DMS79 treated with DMSO at 0.1 percent for 48 hours (cell line): ENCODE results near the gene B4GALT5.
"Not testable (repeated sequence)": the region's sequence is repeated elsewhere in the genome, so short reads cannot be mapped to it uniquely, and the experiment has no call there.

Experiments
- DNase-seq: peaks from one replicate; lab custom pipeline; 2025; lab: John Stamatoyannopoulos, UW

Gene B4GALT5

DNA sequence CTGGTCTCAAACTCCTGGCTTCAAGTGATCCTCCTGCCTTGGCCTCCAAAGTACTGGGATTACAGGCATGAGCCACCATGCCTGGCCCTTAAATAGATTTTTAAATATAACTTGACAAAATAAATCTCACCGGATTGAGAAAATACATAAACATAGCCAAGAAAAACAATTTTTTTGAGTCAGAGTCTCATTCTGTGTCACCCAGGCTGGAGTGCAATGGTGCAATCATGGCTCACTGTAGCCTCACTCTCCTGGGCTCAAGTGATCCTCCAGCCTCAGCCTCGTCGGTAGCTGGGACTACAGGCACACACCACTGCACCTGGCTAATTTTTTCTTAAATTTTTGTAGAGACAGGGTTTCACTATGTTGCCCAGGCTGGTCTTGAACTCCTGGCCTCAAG, 85.4 kb downstream of the B4GALT5 start:
- DNase-seq, result not testable (repeated sequence)

DNA sequence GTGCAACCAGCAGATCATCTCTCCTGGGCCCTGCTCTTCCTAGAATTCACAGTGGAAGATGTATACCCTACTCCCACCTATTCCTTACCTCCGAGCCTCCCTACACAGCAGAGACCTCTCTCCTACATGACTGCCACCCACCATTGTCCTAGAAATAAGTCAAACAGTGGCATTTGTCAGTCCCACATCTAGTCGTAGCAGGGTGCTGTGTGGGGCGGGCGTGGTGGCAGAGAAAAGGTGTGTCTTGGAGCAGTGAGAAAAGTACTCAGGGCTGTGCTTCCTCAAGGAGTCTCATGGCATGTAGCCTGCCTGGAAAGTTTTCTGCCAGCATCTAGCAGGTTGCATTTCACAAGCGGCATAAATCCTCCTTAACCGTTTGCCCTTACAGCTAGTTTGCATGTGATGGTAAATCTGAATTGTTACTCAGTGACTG, 86.3 kb downstream of the B4GALT5 start:
- DNase-seq, result no peak

DNA sequence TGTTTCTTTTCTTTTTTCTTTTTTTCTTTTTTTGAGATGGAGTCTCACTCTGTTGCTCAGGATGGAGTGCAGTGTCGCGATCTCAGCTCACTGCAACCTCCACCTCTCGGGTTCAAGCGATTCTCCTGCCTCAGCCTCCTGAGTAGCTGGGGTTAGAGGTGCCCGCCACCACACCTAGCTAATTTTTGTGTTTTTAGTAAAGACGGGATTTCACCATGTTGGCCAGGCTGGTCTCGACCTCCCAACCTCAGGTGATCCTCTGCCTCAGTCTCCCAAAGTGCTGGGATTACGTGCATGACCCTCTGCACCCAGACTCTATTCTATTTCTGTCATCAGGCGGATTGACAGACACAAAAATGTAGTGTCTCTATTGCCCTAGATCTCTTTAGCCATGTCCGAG, 88.7 kb downstream of the B4GALT5 start:
- DNase-seq, result not testable (repeated sequence)

DNA sequence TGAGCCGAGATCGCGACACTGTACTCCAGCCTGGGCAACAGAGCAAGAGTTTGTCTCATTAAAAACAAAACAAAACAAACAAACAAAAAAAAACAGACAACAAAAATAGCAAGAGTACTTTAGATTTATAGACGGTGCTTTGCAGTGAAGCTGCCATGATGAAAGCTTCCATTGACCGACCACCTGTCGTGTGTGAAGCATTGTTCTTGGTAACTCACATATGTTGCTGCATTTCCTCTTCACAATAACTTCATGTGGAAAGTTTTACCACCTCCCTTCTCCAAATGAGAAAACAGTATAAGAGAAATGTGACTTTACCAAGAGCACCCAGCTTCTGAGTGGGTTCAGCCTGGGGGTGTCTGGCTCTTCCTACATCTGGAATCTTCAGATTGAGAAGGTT, 89.4 kb downstream of the B4GALT5 start:
- no peak for DNase-seq

DNA sequence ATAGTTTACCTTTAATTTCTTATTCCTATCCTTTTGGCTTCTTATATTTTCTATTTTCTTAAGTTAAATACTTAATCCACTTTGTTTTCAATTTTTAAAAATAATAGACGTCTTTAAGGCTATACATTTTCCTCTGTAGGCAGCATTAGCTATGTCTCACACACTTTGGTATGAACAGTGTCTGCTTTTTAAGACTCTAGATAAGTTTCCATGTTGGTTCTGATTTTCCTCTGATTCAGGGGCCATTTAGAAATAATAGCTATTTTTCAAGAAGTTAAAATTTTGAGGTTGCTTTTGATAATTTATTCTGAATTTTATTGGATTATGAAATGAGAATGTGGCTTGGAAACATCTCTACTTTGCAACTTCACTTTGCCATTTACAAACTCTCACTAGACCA, 91.4 kb downstream of the B4GALT5 start:
- DNase-seq, result no peak

DNA sequence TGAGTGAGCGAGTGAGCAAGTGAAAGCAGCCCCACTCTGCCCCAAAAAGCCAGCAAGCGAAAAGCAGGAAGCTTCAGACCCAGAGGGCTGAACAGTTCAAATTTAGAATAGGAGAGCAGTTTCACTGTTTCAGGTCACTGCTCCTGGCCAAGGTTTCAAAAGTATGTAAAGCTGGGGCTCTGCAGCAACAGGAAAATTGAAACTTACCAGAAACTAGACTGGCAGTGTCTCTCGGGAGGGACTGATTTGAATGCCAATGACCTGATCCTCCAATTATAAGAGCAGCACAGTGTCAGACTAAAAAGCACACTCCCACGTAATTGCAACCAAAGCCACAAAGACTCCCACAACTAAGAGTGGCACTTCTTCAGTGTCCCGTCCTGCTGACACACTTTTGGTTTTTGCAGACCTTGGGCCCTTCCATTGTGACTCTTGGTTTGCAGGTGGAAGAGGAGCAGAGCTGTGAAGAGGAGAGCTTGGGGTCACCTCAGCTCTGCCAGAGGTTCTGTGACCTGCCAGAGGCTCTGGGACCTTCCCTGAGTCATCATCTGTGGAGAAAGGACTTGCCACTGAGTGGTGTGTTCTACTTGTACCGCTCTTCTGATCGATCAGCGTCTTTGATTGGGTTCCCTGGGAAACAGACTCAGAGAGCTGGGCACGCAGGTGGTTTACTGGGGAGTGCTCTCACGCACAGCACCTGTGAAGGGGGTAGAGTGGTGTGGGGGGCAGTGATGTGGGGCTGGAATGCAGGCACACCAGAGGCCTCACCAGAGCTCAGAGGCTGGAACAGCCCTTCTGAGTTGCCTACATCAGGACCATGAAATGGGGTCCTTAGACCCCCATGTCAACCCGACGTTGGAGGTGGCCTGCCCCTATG, 93.1 kb downstream of the B4GALT5 start:
- no peak for DNase-seq

DNA sequence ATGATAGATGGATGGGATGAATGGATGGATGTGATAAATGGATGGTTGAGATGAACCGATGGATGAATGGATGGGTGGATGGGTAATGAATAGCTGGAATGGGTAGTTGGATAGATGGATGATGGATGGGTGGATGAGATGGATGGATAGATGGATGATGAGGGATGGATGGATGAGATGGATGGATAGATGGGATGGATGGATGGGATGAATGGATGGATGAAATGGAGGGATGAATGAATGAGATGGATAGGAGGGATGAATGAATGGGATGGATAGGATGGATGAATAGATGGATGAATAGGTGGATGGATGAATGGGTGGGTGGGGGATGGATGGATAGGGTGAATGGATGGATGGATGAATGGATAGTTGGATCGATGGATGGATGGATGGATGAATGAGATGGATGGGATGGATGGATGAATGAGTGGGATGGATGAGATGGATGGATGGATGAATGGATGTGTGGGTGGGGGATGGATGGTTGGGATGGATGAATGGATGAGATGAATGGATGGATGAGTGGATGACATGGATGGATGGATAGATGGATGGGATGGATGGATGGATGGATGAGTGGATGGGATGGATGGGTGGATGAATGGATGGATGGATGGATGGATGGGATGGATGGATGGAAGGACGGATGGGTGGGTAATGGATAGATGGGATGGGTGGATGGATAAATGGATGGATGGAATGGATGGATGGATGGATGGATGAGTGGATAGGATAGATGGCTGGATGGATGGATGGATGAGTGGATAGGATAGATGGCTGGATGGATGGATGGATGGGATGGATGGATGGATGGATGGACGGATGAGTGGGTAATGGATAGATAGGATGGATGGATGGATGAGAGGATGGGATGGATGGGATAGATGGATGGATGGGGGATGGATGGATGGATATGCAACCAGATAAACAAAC, 94.3 kb downstream of the B4GALT5 start:
- no peak for DNase-seq

DNA sequence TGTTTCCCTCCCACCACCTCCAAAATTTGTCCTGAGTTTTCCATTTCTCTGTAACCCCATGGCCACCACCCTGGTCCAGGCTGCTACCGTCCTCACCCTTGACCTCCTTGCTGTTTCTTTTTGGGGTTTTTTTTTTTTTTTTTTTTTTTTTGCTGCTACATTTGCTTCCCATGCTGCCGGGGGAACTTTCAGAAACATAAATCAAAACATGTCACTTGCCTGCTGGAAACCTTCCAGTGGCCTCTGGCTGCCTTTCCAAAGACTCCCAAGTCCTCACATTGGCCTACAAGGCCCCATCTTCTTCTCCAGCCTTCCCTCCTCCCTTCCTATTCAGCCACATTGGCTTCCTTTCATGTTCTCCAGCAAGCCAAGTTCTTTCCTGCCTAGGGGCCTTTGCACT, 95.4 kb downstream of the B4GALT5 start:
- no peak for DNase-seq

DNA sequence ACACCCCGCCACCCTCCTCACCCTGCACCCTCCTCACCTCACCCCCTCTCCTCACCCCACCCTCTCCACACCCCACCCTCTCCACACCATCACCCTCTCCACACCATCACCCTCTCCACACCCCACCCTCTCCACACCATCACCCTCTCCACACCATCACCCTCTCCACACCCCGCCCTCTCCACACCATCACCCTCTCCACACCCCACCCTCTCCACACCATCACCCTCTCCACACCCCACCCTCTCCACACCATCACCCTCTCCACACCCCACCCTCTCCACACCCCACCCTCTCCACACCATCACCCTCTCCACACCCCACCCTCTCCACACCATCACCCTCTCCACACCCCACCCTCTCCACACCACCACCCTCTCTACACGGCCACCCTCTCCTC, 96.3 kb downstream of the B4GALT5 start:
- not testable (repeated sequence) for DNase-seq

DNA sequence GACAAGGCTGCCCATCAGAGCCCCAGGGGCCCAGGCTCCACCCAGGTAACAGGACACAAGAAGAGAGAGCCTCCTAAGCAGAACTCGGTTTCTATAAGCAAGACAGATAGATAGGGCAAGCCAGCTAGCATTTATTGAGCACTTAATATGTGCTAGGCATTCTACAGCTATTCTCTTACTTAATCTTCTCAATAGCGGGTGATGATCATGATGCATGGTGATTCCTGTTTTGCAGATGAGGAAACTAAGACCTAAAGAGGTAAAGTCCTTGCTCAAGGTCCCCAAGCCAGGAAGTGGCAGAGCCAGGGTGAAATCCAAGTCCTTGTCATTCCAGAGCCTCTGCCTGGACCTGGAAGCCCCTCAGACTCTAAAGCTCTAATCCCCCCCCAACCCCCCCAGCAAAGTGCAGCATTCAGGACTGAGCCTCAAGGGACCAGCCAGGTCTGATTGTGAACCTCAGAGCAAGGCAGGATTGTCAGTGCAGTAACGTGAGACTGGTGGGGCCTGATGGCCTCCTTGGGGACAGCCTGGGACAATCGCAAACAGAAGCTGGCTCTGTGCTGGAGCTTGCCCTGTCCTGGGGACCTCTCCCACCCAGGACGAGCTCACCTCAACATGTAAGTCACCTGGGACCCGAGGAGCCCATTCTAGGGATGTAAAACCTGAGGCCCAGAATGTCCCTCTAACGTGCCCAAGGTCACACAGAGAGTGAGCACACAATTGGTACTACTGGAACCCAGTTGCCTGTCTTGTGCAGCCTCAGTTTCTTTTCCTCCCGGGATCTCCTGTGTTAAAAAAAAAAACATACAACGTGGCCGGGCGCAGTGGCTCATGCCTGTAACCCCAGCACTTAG, 97.3 kb downstream of the B4GALT5 start:
- no peak for DNase-seq

DNA sequence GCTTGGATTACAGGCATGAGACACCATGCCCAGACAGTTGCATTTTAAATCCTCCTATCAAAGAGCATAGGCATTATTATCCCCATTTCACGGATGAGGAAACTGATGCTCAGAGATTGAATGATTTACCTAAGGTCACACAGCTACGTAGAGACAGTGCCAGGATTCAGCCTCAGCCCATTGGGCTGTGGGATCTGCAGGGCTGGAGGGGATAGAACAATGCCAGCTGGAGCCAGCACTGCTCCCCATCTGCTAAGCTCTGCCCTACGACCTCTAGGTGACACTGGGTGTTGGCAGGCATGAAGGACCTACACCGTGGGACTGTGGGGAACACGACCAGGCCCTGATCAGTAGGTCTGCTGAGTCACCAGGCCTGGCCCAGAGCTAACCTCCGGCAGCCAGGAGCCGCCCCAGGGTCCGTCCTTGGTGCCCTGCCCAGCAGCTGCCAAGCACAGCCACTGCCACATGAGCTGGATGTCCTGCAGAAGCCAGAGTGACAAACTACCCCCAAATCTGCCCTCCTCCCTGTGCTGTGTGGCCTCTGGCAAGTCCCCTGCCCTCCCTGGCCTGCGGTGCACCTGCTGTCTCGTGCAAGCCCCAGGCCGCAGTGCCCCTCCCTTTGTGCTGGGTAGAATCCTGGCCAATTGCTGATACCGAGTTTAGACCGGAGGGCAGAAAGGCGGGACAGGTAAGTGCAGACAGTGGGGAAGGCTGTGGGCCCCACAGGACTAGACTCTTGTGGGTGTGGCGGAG, 98.1 kb downstream of the B4GALT5 start:
- DNase-seq, result no peak

DNA sequence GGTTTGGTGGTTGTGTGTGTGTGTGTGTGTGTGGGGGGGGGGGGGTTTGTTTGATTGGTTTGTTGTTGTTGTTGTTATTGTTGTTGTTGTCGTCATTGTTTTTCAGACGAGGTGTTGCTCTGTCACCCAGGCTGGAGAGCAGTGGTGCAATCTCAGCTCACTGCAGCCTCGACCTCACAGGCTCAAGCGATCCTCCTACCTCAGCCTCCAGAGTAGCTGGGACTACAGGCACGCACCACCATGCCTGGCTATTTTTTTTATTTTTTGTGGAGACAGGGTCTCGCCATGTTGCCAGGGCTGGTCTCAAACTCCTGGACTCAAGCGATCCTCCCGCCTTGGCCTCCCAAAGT, 98.7 kb downstream of the B4GALT5 start:
- not testable (repeated sequence) for DNase-seq

DNA sequence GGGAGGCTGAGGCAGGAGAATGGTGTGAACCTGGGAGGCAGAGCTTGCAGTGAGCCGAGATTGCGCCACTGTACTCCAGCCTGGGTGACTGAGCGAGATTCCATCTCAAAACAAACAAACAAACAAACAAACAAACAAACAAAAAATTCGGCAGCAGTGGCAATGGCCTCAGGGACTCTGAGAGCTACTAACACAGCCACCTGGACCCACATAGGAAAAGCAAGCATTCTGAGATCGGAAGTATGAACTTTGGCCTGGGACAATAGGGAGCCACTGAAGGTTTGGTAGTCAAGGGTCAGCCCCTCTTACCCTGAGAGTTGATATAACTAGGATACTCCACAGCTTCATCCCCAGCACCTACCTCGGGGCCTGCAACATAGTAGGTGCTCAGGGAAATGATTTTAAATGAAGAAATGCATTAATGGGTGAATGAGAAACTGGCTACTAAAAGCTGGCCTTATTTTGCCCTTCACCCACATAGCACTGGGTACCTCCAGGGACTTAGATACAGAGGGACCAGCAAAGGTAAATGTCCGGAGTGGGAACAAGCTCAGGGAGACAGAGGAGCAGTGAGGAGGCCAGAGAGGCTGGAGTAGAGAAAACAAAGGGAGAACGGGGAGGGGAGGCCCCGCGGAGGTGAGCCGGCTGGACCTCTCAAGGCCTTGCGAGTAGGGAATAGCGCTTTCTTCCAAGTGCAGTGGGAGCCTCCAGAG, 99.2 kb downstream of the B4GALT5 start:
- no peak for DNase-seq

DNA sequence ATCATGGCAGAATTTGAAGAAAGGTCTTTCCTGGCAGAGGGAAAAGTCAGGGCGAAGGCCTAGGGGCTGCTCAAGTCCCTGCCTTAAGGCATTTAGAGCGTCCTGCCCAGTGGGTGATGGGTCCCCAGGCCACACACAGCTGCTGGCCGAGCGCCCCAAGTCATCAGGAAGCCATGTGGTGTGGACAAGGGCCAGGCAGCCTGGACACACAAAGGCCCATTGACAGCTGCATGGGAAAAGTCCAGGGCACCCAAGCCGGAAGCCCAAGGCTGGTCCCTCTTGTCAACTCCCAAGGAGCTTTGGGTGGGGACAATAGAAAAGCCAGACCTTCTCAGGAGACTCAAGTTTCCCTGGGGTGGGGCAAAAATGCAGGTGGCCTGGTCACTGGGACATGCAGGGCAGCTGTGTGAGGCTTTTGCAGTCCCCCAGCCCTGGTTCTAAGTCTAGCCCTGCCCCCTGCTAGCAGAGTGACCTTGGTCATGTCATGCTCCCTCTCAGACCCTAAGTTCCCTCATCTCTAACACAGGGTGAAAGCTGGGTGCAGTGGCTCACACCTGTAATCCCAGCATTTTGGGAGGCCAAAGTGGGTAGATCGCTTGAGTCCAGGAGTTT, 101.4 kb downstream of the B4GALT5 start:
- no peak for DNase-seq

DNA sequence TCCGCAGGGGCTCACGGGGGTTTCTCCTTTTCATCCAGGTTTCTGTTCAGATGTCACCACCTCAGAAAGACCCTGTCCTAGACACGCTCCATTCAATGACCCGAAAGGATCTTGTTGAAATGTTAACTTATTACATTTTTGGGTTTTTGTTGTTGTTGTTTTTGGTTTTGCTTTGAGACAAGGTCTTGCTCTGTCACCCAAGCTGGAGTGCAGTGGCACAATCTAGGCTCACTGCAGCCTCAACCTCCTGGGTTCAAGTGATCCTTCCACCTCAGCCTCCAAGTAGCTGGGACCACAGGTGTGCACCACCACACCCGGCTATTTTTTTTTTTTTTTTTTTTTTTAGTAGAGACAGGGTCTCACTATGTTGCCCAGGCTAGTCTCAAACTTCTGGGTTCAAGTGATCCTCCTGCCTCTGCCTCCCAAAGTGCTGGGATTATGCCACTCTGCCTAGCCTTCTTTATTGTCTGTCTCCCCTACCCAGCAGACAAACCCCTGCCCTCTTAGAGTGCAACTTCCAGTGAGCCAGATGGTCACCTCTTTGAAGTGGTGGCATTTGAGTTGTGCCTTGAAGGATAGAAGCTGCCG, 102.0 kb downstream of the B4GALT5 start:
- DNase-seq, result not testable (repeated sequence)

DNA sequence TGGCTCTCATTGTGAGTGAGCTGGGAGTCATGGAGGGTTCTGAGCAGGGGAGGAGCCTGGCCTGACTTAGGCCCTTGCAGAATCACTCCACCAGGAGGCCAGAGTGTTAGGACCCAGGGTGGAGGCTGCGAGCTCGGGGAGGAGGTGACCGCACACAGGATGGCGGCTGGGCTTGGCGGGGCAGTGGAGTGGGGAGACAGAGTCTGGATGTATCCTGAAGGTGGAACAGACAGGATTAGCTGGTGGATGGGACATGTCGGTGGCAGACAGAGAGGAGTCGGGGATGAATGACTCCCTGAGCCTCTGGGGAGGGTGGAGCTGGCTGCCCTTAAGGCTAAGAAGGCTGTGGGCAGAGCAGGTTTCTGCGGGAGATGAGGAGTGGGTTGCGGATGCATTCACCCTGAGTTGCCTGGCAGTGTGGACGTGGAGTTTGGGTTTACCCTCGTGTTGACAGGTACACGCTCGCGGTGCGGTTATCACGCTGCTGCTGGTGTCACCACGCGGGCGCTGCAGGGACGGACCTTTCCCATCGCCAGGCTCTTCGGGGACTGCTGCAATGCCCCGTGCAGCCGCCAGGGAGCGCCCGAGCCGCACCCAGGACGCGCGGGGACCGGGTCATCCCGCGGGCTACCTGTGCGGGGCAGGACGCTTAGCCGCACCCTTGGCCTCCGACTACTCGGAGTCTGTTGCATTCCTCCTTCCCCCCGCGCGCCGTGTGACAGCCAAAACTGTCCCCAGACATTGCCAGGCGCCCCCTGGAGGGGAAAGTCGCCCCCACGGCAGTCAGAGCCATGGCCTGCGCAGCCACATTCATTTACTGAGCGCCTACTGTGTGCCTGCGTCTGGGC, 102.8 kb downstream of the B4GALT5 start:
- DNase-seq, result peak; percentile 50

DNA sequence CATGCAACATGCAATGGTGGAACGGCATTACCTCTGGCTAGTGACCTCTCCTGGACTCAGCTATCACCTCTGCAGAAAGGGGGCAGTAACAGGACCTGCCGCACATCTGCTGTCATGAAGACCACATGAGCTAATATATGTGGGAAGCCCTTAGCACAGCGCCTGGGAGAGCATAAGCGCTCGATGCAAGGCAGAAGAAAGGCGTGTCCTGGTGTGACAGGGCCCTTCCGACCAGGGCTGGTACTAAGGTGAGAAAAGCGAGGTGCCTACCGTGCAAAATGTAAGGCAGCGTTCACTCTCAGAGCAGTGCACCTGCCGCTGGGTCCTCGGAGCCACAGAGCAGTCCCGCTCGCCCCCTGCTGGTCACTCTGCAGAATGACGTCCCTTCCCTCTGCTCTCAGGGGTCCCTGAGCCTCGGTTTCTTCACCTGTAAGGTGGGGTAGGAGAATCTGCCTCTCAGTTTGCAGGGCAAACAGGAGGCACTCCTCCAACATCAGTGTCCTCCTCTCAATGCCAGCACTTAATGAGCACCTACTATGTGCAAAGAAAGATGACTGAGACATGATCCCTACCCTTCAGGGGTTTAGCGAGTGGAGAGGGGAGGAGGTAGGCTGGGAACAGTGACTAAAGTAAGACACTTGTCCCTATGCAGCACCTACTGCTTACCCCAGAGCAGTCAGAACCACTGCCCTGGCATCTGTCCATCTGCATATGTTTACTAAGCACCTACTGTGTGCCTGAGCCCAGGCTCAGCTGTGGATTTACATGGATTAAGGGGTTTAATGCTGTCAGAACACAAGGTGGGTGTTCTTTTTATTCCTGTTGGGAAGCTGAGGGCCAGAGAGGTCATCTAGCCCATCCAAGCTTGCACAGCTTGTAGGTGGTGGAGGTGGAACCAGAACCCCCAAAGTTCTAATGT, 104.7 kb downstream of the B4GALT5 start:
- peak; percentile 74 for DNase-seq

DNA sequence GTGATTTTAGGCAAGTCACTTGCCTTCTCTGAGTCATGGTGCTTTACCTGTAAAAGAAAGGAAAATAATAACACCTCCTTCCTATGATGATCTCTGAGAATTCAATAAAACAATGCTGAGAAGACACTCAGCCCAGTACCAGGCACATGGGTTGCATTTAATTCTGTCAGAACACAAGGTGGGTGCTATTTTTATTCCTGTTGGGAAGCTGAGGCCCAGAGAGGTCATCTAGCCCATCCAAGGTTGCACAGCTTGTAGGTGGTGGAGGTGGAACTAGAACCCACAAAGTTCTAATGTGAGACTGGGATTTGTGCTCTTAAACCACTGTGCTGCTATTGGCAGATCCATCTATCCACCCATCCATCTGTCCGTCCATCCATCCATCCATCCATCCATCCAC, 106.1 kb downstream of the B4GALT5 start:
- no peak for DNase-seq
